D721Med (cell line): Measurements from ENCODE around the gene OPA3.

Source experiments
- DNase-seq: peaks from one replicate; pipeline ENCODE4 v3.0.0; 2011; ENCODE audit warnings: low spot score; ENCODE audit not compliant: insufficient read length
- FAIRE-seq: peaks from 2 replicates; lab custom pipeline; 2011; peaks lifted over from hg19 to GRCh38; lab: Jason Lieb, UNC
- TF ChIP-seq, protein P1 (sequence below): IDR thresholded peaks from 2 replicates; pipeline ENCODE4 v1.5.1; 2012; ENCODE audit warnings: mild to moderate bottlenecking, control low read depth; ENCODE audit not compliant: insufficient read depth; ENCODE audit errors: missing control alignments

Gene OPA3

GRCh38 chr19:45601524-45602374 is 17.1 kb upstream of the OPA3 start, which contains the start of gene GPR4:
Gene GPR4, minus strand, starts transcription at chr19:45602212. Its CDS starts 10,346 bp downstream, at chr19:45591866.
- FAIRE-seq (no peak), DNase-seq (no peak)
- TF ChIP-seq, protein P1, sequence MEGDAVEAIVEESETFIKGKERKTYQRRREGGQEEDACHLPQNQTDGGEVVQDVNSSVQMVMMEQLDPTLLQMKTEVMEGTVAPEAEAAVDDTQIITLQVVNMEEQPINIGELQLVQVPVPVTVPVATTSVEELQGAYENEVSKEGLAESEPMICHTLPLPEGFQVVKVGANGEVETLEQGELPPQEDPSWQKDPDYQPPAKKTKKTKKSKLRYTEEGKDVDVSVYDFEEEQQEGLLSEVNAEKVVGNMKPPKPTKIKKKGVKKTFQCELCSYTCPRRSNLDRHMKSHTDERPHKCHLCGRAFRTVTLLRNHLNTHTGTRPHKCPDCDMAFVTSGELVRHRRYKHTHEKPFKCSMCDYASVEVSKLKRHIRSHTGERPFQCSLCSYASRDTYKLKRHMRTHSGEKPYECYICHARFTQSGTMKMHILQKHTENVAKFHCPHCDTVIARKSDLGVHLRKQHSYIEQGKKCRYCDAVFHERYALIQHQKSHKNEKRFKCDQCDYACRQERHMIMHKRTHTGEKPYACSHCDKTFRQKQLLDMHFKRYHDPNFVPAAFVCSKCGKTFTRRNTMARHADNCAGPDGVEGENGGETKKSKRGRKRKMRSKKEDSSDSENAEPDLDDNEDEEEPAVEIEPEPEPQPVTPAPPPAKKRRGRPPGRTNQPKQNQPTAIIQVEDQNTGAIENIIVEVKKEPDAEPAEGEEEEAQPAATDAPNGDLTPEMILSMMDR, result no peak

GRCh38 chr19:45601115-45601514 is 16.5 kb upstream of the OPA3 start:
- DNase-seq (no peak), FAIRE-seq (no peak)
- TF ChIP-seq, protein P1, result no peak

DNA sequence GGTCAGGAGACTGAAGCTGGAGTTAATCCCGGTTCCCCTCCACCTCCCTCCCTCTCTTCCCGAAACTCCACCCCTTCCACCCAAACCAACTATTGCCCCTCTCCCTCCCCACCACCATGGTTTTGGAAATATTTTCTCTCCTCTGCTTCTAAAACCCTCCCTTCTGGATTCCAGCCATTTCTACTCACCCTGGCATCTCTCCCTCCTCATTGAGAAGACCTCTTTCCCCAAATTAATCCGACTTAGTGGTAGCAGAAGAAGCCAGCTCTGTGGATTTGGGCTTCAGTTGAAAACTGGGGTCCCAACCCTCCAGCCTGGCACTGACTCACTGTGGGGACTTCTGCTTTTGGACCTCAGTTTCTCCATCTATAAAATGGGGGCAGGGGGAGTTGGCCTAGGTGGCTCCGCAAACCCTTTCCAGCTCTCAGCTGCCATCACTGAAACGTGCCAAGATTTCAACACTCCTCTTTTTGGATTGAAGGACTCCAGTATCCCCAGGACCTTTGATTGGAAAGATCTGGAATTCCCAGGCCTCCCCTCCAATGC is 15.8 kb upstream of the OPA3 start:
- no peak for DNase-seq
- TF ChIP-seq, protein P1, result no peak
- no peak for FAIRE-seq

DNA sequence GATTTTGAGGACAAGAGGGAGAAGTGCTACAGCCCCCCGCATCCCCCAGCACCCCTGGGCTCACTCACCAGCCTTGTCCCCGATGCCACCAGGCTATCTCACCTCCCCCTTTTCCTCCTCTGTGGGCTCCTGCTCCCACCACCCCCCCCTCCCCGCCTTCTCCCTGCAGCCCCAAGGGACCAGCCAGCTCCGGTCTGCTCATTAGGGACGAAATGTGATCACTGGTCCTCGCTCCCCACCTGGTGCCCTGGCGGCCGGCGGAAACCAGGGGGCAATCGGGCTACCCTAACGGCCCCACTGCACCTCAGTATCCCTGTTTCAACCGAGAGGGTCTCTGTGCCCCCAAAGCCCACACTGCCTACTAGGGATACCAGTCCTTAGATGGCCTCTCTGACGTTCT is 14.7 kb upstream of the OPA3 start:
- TF ChIP-seq, protein P1, result no peak
- FAIRE-seq, result no peak

DNA sequence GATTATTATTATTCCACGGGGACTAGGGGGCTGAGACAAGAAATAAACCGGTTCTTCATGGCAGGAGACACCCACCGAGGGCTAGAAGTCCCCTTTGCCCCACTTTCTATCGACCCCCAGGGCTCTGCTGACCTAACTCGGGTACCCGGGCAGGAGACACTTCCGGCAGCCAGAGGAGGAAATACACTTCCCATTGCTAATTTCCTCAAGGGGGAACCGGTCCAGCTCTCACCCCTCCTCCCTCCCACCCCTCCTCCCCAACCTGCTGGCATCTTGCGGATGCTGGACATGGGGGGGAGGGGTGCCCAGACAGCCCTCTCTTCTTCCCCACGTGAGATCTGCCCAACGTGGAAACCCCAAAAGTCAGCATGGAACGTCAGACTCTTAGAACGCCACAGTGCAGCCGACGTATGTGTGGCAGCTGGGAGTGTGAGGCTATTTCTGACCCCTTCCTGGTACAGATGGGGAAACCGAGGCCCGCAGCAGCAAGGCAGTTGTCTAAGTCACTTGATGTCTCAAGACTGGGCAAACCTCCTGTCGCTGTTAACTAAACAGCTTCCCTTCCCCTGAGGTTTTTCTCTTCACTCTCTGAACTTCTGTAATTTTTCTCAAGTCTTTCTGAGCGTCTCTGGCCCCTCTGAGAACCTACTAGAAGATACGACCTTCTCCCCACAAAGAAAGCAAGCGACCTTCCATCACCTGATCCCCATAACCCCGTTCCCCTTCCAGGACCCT is 13.8 kb upstream of the OPA3 start:
- FAIRE-seq (no peak), DNase-seq (no peak)
- TF ChIP-seq, protein P1, result no peak

More for the DNA sequence above, 14.7 kb upstream of the OPA3 start:
- no peak for DNase-seq

GRCh38 chr19:45597425-45598111 is 13.0 kb upstream of the OPA3 start:
- TF ChIP-seq, protein P1, result no peak
- FAIRE-seq (no peak), DNase-seq (no peak)
